CD1c-positive myeloid dendritic cell (primary cell): Measurements from ENCODE around the gene FHAD1.

Source experiments
- DNase-seq: peaks from one replicate; pipeline ENCODE4 v3.0.0-alpha.2; 2016; ENCODE audit errors: extremely low spot score

FHAD1 gene

DNA sequence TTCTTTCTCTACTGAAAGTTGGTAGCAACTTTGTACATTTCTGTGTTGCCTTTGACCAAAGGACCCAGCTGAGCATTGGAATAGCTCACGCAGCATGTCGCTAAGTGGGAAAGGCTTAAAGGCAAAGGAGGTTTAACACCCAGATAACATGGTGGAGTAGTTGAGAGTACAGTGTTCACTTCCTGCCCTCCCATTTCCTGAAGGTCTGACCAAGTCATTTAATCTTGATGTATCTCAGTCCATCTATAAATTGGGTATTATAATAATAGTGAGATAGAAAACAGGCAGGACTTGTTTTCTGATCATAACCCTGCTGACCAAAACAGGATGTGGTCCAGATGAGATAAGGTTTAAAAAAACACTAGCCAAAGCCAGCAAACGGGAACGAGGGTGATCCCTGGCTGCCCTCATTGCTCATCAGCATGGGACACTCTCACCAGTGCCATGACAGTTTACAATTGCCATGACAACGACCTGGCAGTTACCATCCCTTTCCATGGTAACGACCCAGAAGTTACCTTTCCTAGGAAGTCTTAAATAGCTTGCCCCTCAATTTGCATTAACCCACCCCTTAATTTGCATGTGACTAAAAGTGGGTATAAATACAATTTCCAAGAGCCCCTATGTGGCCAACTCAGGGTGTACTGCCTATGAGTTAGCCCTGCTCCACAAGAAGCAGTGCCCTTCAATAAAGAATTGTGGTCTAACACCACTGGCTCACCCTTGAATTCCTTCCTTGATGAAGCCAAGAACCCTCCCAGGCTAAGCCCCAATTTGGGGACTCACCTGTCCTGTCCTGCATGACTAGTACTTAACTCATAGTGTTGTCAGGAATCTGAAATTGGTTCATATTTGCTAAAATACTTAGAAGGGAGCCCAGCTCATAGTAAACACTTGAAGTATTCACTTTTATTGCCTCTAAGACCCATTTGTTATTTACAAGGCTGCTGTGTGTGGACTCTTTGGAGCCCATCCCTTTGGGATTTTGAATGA, 28.4 kb upstream of the FHAD1 start:
- DNase-seq, result peak; percentile 93

DNA sequence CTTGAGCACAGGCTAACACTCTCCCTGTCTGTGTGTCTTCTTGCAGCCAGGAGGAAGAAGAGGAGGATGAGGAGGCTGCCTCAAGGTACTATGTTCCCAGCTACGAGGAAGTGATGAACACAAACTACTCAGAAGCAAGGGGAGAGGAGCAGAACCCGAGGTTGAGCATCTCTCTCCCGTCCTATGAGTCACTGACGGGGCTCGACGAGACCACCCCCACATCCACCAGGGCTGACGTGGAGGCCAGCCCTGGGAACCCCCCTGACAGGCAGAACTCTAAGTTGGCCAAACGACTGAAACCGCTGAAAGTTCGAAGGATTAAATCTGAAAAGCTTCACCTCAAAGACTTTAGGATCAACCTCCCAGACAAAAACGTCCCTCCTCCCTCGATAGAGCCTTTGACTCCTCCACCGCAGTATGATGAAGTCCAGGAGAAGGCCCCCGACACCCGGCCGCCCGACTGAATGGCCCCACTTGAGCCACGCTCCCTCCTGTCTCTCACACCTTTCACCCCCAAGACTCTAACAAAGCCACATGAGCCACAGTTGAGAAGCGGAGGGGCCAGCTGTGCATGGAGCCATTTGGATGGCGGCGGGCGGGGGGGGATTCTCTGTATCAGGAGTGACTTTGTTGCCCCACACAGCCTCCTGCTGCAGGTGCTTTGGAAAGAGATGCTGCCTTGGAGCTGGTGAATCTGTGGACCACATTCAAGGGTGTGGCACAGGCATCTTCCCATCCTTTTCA, 27.6 kb upstream of the FHAD1 start:
- no peak for DNase-seq

DNA sequence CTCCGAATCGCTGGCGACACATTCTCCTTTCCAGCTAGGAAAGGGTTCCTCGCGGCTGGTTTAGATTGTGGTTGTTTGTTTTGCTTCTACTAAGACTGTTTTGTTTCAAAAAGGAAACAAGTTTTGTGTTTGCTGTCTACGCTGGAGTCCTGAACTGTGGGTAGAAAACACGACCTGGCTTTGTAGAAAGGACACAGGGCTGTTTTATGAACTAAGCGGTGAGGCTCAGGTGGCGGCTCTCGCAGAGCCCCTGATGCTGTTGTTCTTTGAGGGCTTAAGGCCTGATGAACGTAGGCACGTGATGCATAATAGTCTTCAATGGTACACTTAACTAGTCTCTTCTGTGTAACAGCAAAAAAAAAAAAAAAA, 27.0 kb upstream of the FHAD1 start:
- DNase-seq, result no peak

DNA sequence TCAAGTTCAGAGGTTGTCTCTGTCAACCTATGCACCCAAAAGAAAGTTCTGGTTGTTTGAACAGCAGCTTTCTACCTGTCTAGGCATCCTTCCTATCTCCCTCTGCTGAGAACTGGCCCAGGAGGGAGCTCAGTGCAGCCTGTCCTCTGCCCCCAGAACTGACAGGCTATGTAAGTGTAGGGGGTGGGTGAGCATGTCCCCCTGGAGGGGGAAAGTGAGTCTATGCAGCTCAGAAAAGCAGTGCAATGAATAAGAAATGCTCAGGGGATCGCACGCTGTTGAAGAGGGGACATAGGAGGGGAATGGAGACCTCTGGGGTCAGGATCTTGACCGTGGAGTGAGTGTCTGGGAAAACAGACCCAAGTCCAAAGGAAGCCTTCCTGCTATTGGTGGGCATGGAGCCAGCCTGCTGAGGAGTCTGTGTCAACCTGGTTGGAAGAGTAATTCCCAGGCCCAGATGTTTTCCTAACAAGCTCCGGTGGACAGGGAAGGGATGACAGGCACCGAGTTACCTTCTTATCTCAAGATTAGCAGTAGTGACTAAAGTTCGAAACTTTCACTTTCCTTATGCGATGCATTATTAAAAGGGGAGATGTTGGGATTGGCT, 26.1 kb upstream of the FHAD1 start:
- DNase-seq, result no peak

- DNase-seq, result no peak
Measured at GRCh38 chr1:15222653-15223303, 24.2 kb upstream of the FHAD1 start.

DNA sequence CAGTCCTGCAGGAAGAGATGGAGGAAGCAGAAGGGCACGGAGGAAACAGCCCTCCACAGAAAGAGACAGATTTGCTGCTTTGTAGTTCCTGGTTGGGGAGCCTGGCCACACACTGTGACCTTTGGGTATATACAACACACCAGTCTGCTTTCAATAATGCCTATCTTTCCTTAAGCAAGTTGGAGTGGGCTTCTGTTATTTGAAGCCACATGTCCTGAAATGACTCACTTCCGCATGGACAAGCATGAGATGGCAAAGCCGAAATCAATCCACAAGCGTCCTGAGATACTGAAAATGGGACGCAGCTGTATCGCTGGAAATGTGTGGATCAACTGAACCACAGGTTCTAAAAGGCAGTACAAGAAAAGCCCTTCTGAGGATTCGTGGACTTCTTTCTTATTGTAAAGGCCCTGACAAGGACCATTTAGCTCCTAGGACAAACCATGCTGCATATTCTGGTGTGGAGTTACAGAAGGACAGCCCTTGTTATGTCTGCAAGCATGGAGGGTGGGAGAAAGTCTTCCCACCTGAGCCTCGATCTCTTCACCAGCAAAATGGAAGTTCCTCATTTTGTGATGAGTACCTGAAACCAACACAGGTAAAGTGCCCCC, 22.7 kb upstream of the FHAD1 start:
- DNase-seq, result peak; percentile 91

GRCh38 chr1:15224974-15225373, 22.0 kb upstream of the FHAD1 start:
- peak; percentile 33 for DNase-seq

GRCh38 chr1:15225461-15225860, 21.6 kb upstream of the FHAD1 start:
- no peak for DNase-seq

DNA sequence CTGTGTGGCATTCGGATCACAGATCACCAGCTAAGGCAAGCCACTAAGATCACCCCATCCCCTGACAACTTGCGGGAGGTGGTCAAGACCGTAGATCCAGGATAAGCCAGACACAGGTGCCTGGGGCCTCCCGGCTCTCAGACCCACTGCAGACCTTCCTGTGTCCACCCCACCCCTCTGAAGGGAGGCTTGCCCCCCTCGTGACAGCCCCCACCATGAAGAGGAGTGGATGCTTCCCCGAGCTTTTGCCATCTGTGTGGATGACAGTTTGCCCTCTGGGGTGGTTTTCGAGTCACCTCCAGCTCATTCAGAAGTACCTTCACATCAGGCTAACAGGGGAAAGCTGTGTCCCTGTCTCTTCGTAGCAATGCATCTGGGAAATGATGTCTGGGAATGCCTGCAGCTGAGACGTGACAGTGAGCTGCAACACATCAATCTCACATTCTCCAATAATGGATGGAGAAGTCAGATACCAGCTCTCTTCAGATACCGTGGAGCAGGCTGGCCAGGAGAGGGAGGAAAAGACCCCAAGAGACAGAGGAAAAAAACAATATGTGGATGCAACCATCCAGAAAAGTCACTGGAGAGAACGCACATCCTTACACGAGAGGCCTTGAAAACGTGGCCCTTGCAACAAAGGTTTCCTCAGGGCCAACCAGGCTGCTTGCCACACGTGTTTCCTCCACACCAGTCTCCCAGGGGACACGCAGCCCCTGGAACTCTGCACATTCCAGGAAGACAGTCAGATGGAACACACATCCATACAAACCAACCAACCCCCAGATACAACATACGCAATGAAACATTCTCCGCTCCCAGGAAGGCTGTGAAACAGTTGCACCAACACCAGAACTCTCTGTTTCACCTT, 20.4 kb upstream of the FHAD1 start:
- no peak for DNase-seq

DNA sequence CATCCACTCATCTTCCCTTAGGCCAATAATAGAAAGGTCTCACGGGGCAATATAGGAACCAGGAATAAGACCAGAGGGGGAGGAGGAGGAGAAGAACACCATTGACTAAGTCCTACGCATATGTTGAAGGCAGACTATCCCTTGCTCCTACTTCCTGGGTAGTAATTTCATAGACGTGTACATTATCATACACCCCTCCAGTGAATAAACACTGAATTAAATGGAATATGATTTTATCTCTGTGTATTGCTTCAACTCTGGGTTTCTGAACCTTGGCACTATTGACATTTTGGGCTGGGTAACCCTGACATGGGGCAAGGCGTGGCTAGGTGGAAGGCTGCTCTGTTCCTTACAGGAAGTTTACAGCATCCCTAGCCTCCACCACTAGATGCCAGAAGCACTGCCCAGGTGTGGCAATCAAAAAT, 17.3 kb upstream of the FHAD1 start:
- DNase-seq, result peak; percentile 58

DNA sequence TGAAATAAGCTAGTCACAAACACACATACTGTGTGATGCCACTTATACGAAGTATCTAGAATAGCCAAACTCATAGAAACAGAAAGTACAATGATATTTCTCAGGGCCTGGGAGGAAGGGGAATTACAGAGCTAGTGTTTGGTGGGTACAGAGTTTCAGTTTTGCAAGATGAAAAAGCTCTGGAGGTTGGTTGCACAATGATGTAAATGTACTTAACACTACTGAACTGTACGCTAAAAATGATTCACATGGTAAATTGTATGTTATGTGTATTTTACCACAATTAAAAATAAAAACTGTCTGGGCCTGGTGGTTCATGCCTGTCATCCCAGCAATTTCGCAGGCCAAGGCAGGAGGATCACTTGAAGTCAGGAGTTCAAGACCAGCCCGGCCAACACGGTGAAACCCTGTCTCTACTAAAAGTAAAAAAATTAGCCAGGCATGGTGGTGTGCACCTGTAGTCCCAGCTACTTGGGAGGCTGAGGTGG, 15.3 kb upstream of the FHAD1 start:
- DNase-seq, result peak; percentile 80

GRCh38 chr1:15233689-15234088, 13.3 kb upstream of the FHAD1 start:
- DNase-seq, result no peak

DNA sequence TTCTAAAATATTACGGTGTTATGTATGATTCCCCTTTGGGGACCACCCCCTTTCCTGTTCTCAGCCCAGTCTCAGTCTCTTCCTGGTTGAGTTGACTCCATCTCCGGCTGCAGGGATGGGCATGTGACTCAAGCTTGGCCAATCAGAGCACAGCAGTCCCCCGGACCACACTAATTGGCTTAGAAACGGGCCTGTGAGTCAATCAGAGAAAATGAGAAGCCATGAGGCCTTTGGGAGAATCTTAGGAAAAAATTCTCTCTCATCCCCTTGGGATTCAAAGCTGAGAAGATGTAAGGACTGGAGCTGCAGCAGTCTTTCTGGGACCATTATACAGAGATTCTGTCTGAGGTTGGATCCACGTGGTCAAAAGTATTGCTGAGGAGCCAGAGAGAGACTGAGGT, 10.7 kb upstream of the FHAD1 start:
- DNase-seq, result no peak

DNA sequence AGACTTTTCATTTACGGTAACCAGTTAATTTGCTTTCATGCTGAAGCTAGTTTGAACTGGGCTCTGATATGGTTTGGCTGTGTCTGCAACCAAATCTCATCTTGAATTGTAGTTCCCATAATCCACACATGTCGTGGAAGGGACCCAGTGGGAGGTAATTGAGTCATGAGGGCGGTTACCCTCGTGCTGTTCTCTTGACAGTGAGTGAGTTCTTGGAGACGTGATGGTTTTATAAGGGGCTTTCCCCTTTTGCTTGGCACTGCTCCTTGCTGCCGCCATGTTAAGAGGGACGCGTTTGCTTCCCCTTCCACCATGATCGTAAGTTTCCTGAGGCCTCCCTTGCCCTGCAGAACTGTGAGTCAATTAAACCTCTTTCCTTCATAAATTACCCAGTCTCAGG, 10.3 kb upstream of the FHAD1 start:
- peak; percentile 81 for DNase-seq

DNA sequence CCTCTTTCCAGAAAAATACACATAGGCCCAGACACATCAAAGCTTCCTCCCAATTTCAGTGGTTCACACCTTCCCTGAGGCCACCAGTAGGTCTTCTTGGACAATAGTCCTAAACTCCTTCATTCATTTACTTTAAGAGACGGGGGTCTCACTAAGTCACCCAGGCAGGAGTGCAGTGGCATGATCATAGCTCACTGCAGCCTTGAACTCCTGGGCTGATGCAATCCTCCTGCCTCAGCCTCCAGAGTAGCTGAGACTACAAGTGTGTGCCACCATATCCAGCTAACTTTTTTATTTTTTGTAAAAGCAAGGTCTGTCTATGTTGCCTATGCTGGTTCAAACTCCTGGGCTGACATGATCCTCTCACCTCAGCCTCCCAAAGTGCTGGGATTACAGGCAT, 8.2 kb upstream of the FHAD1 start:
- no peak for DNase-seq

DNA sequence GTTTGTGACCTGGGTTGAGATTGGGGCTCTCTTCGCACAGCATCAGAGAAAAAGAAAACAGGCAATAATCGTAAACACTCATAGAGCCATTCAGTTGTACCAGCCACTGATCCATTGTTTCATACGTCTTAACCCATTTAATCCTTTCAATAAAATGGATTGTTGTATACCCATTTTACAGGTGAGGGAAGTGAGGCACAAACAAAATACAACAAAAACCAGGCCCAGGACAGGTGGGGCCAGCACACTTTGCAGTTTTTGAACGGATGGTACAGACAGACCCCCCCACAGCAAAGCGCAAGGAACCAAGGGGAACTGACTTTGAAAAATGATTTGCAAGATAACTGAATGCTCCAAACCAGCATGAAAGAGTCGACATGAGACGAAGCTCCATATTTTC, 4.3 kb upstream of the FHAD1 start:
- no peak for DNase-seq

DNA sequence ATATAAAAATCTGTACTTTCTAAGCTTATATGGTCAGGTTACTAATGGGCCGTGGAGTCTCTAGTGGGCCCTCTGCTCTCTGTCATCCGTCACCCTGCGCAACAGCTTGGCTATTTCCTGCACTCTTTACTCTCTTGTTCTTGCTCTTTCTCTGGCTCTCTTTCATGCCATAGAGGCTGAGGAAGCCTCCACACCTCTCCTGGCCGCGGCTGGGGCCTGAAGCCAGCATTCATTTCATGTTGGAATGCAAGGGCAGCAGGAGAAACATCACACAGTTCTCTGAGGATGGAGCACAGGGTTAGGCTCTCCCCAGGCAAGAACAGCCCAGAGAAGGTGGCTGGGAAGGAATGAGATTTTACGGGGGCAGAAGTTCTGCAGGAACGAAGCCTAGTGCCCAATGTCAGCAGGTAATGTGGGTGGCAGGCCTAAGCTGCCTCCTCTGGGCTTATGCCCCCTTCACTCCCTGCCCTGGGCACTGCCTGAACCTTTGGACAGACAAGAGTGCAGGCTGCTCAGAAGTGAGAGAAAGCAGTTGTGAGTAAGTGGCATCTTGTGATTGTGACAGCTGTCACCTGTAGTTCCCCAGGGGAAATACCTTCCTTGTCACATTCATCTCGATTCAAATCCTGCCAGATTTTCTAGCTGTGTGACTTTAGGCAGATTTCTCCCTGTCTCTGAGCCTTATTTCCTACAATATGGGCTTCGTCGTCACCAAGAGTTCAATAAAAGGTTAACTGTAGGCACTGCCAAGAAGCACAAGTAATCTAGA, 3.6 kb upstream of the FHAD1 start:
- DNase-seq, result no peak

GRCh38 chr1:15244813-15245212, 2.2 kb upstream of the FHAD1 start:
- DNase-seq, result peak; percentile 41

DNA sequence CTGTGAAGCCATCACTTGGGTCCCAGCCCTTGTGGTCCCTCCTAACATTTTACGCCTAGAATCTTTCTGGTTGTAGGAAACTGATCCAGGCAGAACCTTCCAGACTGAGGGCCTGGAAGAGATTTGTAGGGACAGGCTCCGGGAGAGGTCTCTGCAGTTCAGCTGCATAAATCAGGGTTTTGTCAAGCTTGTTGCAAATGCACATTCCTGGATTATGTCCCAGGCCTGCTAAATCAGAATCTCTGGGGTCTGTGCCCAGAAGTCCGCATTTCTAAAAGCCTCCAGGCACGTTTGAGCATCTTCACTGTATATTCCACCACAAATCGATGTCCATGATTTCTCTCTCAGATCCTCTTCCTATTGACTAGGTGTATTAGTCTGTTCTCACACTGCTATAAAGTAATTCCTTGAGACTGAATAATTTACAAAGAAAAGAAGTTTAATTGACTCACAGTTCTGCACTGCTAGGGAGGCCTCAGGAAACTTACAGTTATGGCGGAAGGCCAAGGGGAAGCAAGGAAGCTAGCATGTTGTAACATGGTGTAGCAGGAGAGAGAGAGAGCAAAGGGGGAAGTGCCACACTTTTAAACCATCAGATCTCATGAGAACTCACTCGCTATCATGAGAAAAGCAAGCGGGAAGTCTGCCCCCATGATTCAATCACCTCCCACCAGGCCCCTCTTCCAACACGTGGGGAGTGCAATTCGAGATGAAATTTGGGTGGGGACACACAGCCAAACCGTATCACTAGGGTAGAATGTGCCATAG, 1.2 kb upstream of the FHAD1 start:
- DNase-seq, result peak; percentile 80
